Adrenal gland (tissue), 5 donors: ENCODE results near the gene HIVEP1.

ENCODE experiments used
- POLR2A ChIP-seq, 2 donors: fragments of 450-650 bp; IDR thresholded peaks; one replicate each; pipeline ENCODE4 v1.6.1; 2017; ENCODE audit warnings: antibody characterized with exemption in 2 of 2, mild to moderate bottlenecking in 2 of 2, moderate library complexity in 1 of 2
- TF ChIP-seq, protein P1 (sequence below), 6 experiments: fragments of 450-650 bp in 4 of 6; fragments of 200-600 bp in 2 of 6; sonication (generic) in 1 of 6; IDR thresholded peaks; 1 replicate in 5 of 6; 2 replicates in 1 of 6; pipeline versions ENCODE4 v1.5.1 to v1.8.0; 2016 to 2021; ENCODE audit warnings: antibody characterized with exemption in 6 of 6, mild to moderate bottlenecking in 2 of 6, moderate library complexity in 1 of 6
- donor health status: DM: no; HTN: no; CAD: no.

- TF ChIP-seq, protein P1, sequence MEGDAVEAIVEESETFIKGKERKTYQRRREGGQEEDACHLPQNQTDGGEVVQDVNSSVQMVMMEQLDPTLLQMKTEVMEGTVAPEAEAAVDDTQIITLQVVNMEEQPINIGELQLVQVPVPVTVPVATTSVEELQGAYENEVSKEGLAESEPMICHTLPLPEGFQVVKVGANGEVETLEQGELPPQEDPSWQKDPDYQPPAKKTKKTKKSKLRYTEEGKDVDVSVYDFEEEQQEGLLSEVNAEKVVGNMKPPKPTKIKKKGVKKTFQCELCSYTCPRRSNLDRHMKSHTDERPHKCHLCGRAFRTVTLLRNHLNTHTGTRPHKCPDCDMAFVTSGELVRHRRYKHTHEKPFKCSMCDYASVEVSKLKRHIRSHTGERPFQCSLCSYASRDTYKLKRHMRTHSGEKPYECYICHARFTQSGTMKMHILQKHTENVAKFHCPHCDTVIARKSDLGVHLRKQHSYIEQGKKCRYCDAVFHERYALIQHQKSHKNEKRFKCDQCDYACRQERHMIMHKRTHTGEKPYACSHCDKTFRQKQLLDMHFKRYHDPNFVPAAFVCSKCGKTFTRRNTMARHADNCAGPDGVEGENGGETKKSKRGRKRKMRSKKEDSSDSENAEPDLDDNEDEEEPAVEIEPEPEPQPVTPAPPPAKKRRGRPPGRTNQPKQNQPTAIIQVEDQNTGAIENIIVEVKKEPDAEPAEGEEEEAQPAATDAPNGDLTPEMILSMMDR (IDR thresholded peaks at IDR 0.05): no peak
- TF ChIP-seq POLR2A (IDR thresholded peaks at IDR 0.05): no peak
Measured at GRCh38 chr6:12068899-12069557, 56.9 kb downstream of the HIVEP1 start.
